ENCODE data around the gene ATP1A1. TPM values are rescaled to one million over a fixed set of nuclear protein-coding genes. Genes with fewer than 3 reads are reported as not detected.

Gene ATP1A1
- total RNA-seq, 3 donors from 2014 or later (not counting 1 experiment from before 2014, with no cell fraction given) = 134 to 144 (median 140) TPM

DNA sequence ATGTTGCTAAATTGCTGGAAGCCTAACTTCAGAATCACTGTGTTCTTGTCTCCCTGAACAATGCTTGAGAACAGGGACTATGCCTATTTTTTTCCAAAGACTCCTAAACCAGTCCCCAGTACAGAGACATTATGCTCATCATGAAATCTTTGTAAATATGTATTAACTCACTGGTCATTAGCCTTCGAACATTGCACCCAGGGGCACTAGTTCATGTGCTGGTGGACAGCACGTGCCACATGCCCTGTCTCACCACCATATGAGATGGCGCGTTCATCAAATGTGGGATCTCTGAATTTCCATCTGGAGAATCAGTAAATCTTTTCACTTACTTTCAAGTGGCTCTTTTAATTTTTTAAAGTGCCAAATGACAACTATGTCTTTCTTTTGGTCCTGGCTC, 11.0 kb upstream of the ATP1A1 start:
- Histone ChIP-seq H3K4me3 (ENCODE audit: low read length) (no peak overlapping the region), H3K36me3 (ENCODE audit: control insufficient read depth, insufficient read depth, low read length) (no peaks in the 10 kb centered on the region), H3K4me1 (ENCODE audit: control insufficient read depth, insufficient read depth, low read length) (no peaks in the 10 kb centered on the region), H3K27ac (ENCODE audit: low read length) (no peak overlapping the region), H3K27me3 (ENCODE audit: control insufficient read depth, insufficient read depth, low read length) (no peaks in the 10 kb centered on the region), H3K9me3 (ENCODE audit: control insufficient read depth, insufficient read depth, low read length) (no peaks in the 10 kb centered on the region)
- TF ChIP-seq, protein P1, sequence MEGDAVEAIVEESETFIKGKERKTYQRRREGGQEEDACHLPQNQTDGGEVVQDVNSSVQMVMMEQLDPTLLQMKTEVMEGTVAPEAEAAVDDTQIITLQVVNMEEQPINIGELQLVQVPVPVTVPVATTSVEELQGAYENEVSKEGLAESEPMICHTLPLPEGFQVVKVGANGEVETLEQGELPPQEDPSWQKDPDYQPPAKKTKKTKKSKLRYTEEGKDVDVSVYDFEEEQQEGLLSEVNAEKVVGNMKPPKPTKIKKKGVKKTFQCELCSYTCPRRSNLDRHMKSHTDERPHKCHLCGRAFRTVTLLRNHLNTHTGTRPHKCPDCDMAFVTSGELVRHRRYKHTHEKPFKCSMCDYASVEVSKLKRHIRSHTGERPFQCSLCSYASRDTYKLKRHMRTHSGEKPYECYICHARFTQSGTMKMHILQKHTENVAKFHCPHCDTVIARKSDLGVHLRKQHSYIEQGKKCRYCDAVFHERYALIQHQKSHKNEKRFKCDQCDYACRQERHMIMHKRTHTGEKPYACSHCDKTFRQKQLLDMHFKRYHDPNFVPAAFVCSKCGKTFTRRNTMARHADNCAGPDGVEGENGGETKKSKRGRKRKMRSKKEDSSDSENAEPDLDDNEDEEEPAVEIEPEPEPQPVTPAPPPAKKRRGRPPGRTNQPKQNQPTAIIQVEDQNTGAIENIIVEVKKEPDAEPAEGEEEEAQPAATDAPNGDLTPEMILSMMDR (IDR thresholded peaks at IDR 0.05) = no peak
- Mint-ChIP-seq H3K27ac (no peak overlapping the region), H3K4me3 (no peak overlapping the region), H3K36me3 (no peaks in the 10 kb centered on the region), H3K4me1 (no peaks in the 10 kb centered on the region), H3K9me3 (no peaks in the 10 kb centered on the region), H3K27me3 (ENCODE audit: low read depth in 2 of 2) (peaks cover 0 to 9% of the 10 kb centered on the region in 2 donors)
- 93% methylated on average over 4 of the region's 4 CpGs for WGBS (ENCODE audit: insufficient coverage)
- ATAC-seq = no peak
- intact Hi-C loops (cut with micrococcal nuclease) = no loop called here
- no peak for DNase-seq

GRCh38 chr1:116365353-116365780, 7.7 kb upstream of the ATP1A1 start:
- TF ChIP-seq, protein P1 (IDR thresholded peaks at IDR 0.05) = no peak
- no peaks in the 10 kb centered on the region for H3K36me3 ChIP-seq (ENCODE audit: control insufficient read depth, insufficient read depth, low read length)
- Mint-ChIP-seq H3K4me3 (no peak overlapping the region), H3K4me1 (peaks cover 13 to 14% of the 10 kb centered on the region in 2 donors), H3K27me3 (ENCODE audit: low read depth in 2 of 2) (no peaks in the 10 kb centered on the region), H3K36me3 (no peaks in the 10 kb centered on the region), H3K27ac (no peak overlapping the region), H3K9me3 (no peaks in the 10 kb centered on the region)
- 94% methylated on average over 4 of the region's 5 CpGs for WGBS (ENCODE audit: insufficient coverage)
- ATAC-seq = no peak
- no peak overlapping the region for H3K27ac ChIP-seq (ENCODE audit: low read length)
- intact Hi-C loops (cut with micrococcal nuclease) = no loop called here
- no peak for DNase-seq
- no peak overlapping the region for H3K4me3 ChIP-seq (ENCODE audit: low read length)
- no peaks in the 10 kb centered on the region for H3K27me3 ChIP-seq (ENCODE audit: control insufficient read depth, insufficient read depth, low read length)
- H3K9me3 ChIP-seq (ENCODE audit: control insufficient read depth, insufficient read depth, low read length) = no peaks in the 10 kb centered on the region
- H3K4me1 ChIP-seq (ENCODE audit: control insufficient read depth, insufficient read depth, low read length) = peaks cover 6% of the 10 kb centered on the region

- TF ChIP-seq, protein P1 (IDR thresholded peaks at IDR 0.05) = no peak
- DNase-seq = no peak
- no peaks in the 10 kb centered on the region for H3K36me3 ChIP-seq (ENCODE audit: control insufficient read depth, insufficient read depth, low read length)
- H3K9me3 Mint-ChIP-seq = no peaks in the 10 kb centered on the region
- intact Hi-C loops (cut with micrococcal nuclease) = no loop called here
- H3K27me3 ChIP-seq (ENCODE audit: control insufficient read depth, insufficient read depth, low read length) = no peaks in the 10 kb centered on the region
- H3K4me1 ChIP-seq (ENCODE audit: control insufficient read depth, insufficient read depth, low read length) = peaks cover 6% of the 10 kb centered on the region
- H3K27me3 Mint-ChIP-seq (ENCODE audit: low read depth in 2 of 2) = no peaks in the 10 kb centered on the region
- H3K9me3 ChIP-seq (ENCODE audit: control insufficient read depth, insufficient read depth, low read length) = no peaks in the 10 kb centered on the region
- peaks cover 13 to 14% of the 10 kb centered on the region in 2 donors for H3K4me1 Mint-ChIP-seq
- no peaks in the 10 kb centered on the region for H3K36me3 Mint-ChIP-seq
- WGBS (ENCODE audit: insufficient coverage) = 92% methylated on average over 5 of the region's 5 CpGs
- H3K27ac ChIP-seq (ENCODE audit: low read length) = no peak overlapping the region
- no peak overlapping the region for H3K4me3 ChIP-seq (ENCODE audit: low read length)
- no peak for ATAC-seq
- no peak overlapping the region for H3K27ac Mint-ChIP-seq
- no peak overlapping the region for H3K4me3 Mint-ChIP-seq
These were observed 7.2 kb upstream of the ATP1A1 start for GRCh38 chr1:116365857-116366256.

GRCh38 chr1:116367256-116367945, 5.6 kb upstream of the ATP1A1 start:
- 83% methylated on average over 3 of the region's 3 CpGs for WGBS (ENCODE audit: insufficient coverage)
- Histone ChIP-seq H3K9me3 (ENCODE audit: control insufficient read depth, insufficient read depth, low read length) (no peaks in the 10 kb centered on the region), H3K27me3 (ENCODE audit: control insufficient read depth, insufficient read depth, low read length) (no peaks in the 10 kb centered on the region), H3K36me3 (ENCODE audit: control insufficient read depth, insufficient read depth, low read length) (no peaks in the 10 kb centered on the region), H3K4me3 (ENCODE audit: low read length) (no peak overlapping the region), H3K4me1 (ENCODE audit: control insufficient read depth, insufficient read depth, low read length) (peaks cover 10% of the 10 kb centered on the region), H3K27ac (ENCODE audit: low read length) (no peak overlapping the region)
- peaks cover 13 to 14% of the 10 kb centered on the region in 2 donors for H3K4me1 Mint-ChIP-seq
- intact Hi-C loops (cut with micrococcal nuclease) = no loop called here
- H3K27ac Mint-ChIP-seq = no peak overlapping the region
- H3K9me3 Mint-ChIP-seq = no peaks in the 10 kb centered on the region
- no peak for ATAC-seq
- H3K36me3 Mint-ChIP-seq = no peaks in the 10 kb centered on the region
- no peak for DNase-seq
- no peaks in the 10 kb centered on the region for H3K27me3 Mint-ChIP-seq (ENCODE audit: low read depth in 2 of 2)
- H3K4me3 Mint-ChIP-seq = no peak overlapping the region
- TF ChIP-seq, protein P1 (IDR thresholded peaks at IDR 0.05) = no peak

Data from natural killer cell (primary cell).